Activated naive CD8-positive, alpha-beta T cell treated with anti-CD3 and anti-CD28 coated beads for 36 hours (primary cell): Measurements from ENCODE around the gene TRIM2. TPM values are rescaled to one million over a fixed set of nuclear protein-coding genes. Genes with fewer than 3 reads are reported as not detected.
"Not testable (repeated sequence)": the region's sequence is repeated elsewhere in the genome, so short reads cannot be mapped to it uniquely, and the experiment has no call there.

Experiments used
- DNase-seq: peaks from one replicate; pipeline ENCODE4 v3.0.0; 2021
- H3K27ac Mint-ChIP-seq: one replicate; pipeline ENCODE4 v1.8.0; 2022; ENCODE audit warnings: mild to moderate bottlenecking, moderate library complexity, mixed read lengths
- H3K27me3 Mint-ChIP-seq: one replicate; pipeline ENCODE4 v1.8.0; 2022; ENCODE audit warnings: mild to moderate bottlenecking, mixed read lengths
- H3K36me3 Mint-ChIP-seq: one replicate; pipeline ENCODE4 v1.8.0; 2021; ENCODE audit warnings: mild to moderate bottlenecking, mixed read lengths
- H3K4me1 Mint-ChIP-seq: one replicate; pipeline ENCODE4 v1.8.0; 2021; ENCODE audit warnings: mixed read lengths
- H3K4me3 Mint-ChIP-seq: one replicate; pipeline ENCODE4 v1.8.0; 2022; ENCODE audit warnings: mild to moderate bottlenecking, moderate library complexity, mixed read lengths
- H3K9me3 Mint-ChIP-seq: one replicate; pipeline ENCODE4 v1.8.0; 2022; ENCODE audit warnings: mixed read lengths
- total RNA-seq, 2 experiments: library from RNA; stranded (reverse); gene quantifications; one replicate each; pipeline ENCODE4 v1.2.3, GENCODE V29; 2021

TRIM2 gene
- total RNA-seq, 2 experiments from 2014 or later: 0.54 to 0.76 TPM

DNA sequence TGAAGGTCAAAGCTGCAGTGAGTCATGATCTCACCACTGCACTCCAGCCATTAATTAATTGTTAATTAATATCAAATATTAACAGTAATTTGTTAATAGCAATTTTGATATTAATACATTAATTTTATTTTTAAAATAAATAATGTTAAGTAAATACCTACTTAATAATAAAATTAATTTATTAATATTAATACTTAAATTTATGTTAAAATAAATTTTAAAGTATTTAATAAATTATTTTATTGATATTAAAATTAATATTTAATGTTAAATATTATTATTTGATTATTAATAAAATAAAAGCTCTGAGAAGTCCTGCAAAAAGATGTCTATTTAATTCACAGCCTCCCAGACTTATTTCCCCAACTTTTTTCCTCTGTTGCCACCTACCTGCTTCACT is 25.1 kb upstream of the TRIM2 start:
- DNase-seq: no peak
- Mint-ChIP-seq H3K4me1 (no peaks in the 10 kb centered on the region), H3K9me3 (no peaks in the 10 kb centered on the region), H3K4me3 (no peak overlapping the region), H3K36me3 (no peaks in the 10 kb centered on the region), H3K27ac (no peak overlapping the region), H3K27me3 (no peaks in the 10 kb centered on the region)

DNA sequence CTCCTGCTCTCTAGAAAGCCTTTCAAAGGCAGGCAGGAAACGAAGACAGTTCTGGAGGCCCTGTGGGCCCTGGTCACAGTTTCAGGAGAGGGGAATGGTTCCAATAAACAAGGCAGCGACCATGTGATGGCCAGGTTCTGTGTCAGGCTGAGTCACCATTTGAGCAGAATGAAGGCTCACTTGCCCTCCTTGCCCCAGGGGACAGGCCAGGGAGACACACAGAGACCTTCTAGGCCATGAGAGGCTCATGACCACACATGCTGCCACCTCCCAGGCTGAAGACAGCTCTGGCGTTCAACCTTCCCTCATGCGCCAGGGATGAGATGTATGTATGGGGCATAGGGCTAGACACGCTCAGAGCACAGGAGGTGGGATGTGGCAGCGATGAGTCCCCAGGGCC is 22.9 kb upstream of the TRIM2 start:
- no peak for DNase-seq
- Mint-ChIP-seq H3K27ac (no peak overlapping the region), H3K4me1 (no peaks in the 10 kb centered on the region), H3K4me3 (no peak overlapping the region), H3K36me3 (no peaks in the 10 kb centered on the region), H3K9me3 (no peaks in the 10 kb centered on the region), H3K27me3 (no peaks in the 10 kb centered on the region)

DNA sequence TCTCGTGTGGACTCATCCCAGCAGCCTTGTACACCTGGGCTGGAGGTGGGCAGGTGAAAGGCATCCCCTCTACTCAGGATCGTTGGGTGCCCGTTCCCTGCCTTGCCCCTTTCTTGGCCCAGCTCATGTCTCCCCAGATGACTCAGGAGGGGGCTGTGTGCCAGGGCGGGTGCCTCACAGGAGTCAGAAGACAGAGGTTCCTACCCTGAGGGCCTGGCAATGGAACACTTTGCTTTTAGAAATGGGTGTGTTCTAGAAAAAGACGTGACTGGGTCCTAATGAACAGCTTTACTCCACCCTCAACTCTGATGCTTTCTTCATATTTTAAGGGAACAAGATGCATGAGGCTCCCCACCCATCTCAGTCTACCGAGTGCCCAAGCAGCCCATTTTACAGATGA is 22.5 kb upstream of the TRIM2 start:
- Mint-ChIP-seq H3K27me3 (no peaks in the 10 kb centered on the region), H3K27ac (no peak overlapping the region), H3K4me3 (no peak overlapping the region), H3K4me1 (no peaks in the 10 kb centered on the region), H3K36me3 (no peaks in the 10 kb centered on the region), H3K9me3 (no peaks in the 10 kb centered on the region)
- no peak for DNase-seq

DNA sequence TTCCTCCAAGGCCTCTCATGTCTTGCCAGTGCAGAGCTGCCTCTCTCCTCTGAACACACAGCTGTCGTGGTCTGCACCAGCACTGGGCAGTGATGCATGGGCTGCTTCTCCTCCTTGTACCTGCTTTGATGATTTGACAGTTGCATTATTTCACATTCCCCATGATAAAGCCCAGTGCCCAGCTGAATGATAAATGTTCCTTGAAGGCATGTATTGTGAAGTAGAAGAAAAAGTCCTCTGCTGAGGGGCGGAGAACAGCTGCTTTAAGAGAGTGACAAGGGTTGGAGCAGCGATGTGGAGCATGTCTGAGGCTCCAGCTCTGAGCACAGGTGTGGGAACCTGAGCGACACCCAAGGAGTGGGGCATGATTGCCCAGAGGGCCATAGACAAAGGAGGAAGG is 21.1 kb upstream of the TRIM2 start:
- Mint-ChIP-seq H3K36me3 (no peaks in the 10 kb centered on the region), H3K4me1 (no peaks in the 10 kb centered on the region), H3K9me3 (no peaks in the 10 kb centered on the region), H3K4me3 (no peak overlapping the region), H3K27me3 (no peaks in the 10 kb centered on the region), H3K27ac (no peak overlapping the region)
- DNase-seq: no peak

DNA sequence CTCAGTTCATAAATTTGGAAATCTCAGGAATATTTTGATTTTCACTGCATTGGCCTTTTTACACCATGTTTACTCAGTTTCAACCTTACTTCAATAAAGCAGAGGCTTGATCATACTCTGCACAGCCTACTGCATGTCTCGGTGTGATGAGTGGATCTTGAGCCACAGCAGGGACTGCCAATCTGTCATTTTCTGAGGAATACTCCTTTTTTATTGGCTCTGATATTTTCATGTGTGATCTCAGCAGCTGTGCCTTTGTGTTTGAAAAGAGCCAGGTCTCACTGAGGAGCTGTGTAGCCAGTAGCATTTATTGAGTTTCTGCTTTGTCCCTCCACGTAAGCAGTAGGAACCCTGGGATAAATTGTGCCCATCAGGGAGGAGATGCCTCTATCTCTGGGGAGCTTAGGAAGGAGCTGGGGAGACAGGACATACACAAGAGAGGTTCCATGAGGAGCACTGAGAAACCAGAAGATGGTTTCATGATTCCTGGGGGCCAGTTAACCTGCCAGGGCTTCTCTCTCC is 18.9 kb upstream of the TRIM2 start:
- H3K4me1 Mint-ChIP-seq: no peaks in the 10 kb centered on the region
- H3K36me3 Mint-ChIP-seq: no peaks in the 10 kb centered on the region
- no peak for DNase-seq
- H3K27me3 Mint-ChIP-seq: no peaks in the 10 kb centered on the region
- H3K27ac Mint-ChIP-seq: no peak overlapping the region
- H3K9me3 Mint-ChIP-seq: no peaks in the 10 kb centered on the region
- no peak overlapping the region for H3K4me3 Mint-ChIP-seq

DNA sequence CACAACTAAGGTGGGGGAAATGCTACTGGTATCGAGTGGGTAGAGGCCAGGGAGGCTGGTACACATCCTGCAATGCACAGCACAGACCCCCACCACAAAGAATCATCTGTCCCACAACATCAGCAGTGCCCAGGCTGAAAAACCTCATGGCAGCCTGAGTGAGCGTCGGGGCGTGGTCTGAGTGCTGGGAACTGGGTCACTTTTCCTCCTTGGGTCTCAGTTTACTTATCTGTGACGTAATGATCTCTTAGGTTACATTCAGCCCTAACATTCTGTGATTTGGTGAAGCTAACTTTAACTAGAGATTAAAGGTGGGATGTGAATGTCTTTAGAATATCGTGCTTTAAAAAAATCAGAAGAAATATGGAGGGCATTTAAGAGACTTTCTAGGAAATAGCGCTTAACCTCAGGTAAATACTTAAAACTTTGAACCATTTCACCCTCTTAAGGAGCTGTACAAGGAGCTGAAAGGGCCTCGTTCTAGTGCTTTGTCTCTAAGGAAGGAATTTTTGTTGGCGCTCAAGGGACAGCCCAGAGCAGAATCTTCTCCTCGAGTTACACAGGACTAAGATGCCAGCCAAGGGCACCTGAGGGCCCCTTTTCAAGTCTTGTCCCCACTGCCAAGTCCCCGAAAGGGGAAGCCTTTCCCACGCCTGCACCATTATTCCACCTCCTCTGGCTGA is 18.1 kb upstream of the TRIM2 start:
- Mint-ChIP-seq H3K4me1 (no peaks in the 10 kb centered on the region), H3K27ac (no peak overlapping the region), H3K36me3 (no peaks in the 10 kb centered on the region), H3K27me3 (no peaks in the 10 kb centered on the region), H3K4me3 (no peak overlapping the region), H3K9me3 (no peaks in the 10 kb centered on the region)
- DNase-seq: no peak

DNA sequence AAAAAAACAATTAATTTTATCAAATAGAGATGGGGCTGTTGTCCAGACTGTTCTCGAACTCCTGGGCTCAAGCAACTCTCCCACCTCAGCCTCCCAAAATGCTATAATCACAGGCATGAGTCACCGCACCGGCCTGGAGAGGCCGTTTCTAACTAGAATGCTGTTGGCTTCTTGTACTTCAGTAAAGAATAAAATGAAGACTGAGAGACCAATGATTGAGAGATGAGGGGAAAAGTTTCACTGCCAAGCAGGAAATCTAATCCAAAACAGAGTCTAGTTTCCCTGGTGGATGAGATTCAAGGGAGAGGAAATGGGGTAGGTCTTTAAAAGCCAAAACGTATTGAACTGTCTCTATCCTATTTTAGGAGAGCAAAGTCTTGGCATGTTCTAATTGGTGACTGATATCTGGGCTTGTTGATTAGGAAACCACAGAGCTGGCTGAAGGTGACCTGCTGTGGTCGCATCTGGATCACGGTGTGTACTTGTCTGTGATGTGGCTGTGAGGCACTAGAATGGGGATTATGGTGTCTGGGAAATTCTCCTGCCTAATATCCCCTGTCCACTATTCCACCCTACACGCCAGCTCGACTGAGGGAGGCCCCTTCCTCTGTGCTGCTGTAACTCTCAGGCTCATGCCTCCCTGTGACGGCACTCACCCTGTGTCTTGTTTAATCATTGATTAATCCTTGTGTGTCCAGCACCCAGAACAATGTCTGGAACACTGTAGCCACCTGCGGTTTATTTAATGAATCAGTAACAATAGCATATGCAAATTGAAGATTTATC is 15.0 kb upstream of the TRIM2 start:
- no peak for DNase-seq
- no peak overlapping the region for H3K4me3 Mint-ChIP-seq
- no peaks in the 10 kb centered on the region for H3K9me3 Mint-ChIP-seq
- no peaks in the 10 kb centered on the region for H3K27me3 Mint-ChIP-seq
- no peaks in the 10 kb centered on the region for H3K4me1 Mint-ChIP-seq
- no peaks in the 10 kb centered on the region for H3K36me3 Mint-ChIP-seq
- H3K27ac Mint-ChIP-seq: no peak overlapping the region

DNA sequence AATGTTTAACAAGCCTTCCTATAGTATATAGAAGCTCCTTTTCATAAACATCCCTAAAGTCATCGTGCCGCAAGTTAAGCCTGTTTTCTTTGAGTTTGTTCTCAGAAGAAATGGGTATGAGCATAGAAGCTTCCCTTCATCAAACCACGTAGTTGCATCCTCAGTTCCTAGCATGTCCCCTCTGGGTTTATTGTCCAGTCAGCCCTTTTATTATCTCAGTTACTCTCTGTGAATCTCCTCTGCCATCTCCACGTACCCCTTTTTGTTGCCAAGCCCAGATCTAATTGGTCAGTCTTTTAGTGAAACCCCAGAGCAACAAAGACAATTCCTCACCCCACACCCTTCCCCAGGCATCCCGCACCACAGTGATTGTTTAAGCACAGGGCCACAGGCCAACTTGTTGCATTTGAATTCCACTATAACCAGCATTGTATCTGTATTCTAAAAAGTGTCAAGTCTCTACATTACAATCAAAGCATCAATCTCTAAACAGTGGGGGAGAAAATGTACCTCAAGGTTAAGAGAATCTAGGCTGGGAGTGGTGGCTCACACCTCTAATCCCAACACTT is 12.4 kb upstream of the TRIM2 start:
- no peaks in the 10 kb centered on the region for H3K27me3 Mint-ChIP-seq
- H3K4me1 Mint-ChIP-seq: no peaks in the 10 kb centered on the region
- H3K4me3 Mint-ChIP-seq: no peak overlapping the region
- H3K27ac Mint-ChIP-seq: no peak overlapping the region
- no peaks in the 10 kb centered on the region for H3K36me3 Mint-ChIP-seq
- H3K9me3 Mint-ChIP-seq: no peaks in the 10 kb centered on the region
- no peak for DNase-seq

DNA sequence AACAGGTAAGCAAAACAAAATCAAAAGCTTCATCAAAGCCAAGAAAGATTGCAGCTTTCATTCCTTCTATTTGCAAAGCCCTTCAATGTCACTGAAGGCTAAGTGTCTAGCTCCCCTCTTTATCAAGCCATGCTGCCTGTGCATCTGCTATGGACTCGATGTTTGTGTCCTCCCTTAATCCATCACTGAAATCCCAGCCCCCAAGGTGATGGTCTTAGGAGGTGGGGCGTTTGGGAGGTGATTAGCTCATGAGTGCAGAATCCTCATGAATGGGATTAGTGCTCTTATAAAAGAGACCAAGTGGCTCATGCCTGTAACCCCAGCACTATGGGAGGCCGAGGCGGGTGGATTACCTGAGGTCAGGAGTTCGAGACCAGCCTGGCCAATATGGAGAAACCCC is 6.9 kb upstream of the TRIM2 start:
- Mint-ChIP-seq H3K9me3 (no peaks in the 10 kb centered on the region), H3K27ac (no peak overlapping the region), H3K4me3 (no peak overlapping the region), H3K27me3 (no peaks in the 10 kb centered on the region), H3K4me1 (no peaks in the 10 kb centered on the region), H3K36me3 (no peaks in the 10 kb centered on the region)
- no peak for DNase-seq

DNA sequence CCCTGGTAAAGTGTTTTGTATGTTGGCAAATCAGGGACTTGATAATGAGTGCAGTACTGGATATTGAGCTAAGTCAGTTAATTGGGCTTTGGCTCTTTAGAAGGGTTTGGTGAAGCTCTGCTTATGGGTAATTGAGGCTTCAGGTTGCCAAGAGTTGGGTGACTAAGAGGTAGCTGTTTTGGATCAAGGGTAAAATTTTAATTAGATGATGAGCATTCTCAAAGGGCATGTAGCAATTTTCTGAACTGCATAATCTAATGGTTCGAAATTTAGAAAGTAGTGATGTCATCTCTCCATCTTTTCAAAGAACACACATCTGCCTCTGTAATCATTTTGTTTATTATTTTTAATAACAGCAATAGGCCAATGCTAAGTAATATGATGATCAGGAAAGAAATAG is 5.5 kb upstream of the TRIM2 start:
- DNase-seq: no peak
- Mint-ChIP-seq H3K27ac (no peak overlapping the region), H3K4me3 (no peak overlapping the region), H3K4me1 (no peaks in the 10 kb centered on the region), H3K36me3 (no peaks in the 10 kb centered on the region), H3K9me3 (no peaks in the 10 kb centered on the region), H3K27me3 (no peaks in the 10 kb centered on the region)

DNA sequence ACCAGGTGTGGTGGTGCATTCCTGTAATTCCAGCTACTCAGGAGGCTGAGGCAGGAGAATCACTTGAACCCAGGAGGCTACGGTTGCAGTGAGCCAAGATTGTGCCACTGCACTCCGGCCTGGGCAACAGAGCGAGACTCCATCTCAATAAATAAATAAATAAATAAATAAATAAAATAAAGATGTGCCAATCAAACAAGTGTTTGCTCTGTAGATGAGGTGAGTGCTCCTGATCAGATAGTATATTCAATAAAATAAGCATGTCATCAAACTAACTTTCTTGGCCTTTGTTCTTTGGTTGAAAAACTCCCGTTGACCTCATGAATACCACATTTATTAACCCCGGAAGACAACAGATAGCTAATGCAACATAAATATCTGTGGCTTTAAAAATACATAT is 497 bp upstream of the TRIM2 start:
- not testable (repeated sequence) for H3K27me3 Mint-ChIP-seq, H3K9me3 Mint-ChIP-seq, H3K4me3 Mint-ChIP-seq, DNase-seq, H3K36me3 Mint-ChIP-seq, H3K27ac Mint-ChIP-seq
- peaks cover 26% of the 10 kb centered on the region for H3K4me1 Mint-ChIP-seq

DNA sequence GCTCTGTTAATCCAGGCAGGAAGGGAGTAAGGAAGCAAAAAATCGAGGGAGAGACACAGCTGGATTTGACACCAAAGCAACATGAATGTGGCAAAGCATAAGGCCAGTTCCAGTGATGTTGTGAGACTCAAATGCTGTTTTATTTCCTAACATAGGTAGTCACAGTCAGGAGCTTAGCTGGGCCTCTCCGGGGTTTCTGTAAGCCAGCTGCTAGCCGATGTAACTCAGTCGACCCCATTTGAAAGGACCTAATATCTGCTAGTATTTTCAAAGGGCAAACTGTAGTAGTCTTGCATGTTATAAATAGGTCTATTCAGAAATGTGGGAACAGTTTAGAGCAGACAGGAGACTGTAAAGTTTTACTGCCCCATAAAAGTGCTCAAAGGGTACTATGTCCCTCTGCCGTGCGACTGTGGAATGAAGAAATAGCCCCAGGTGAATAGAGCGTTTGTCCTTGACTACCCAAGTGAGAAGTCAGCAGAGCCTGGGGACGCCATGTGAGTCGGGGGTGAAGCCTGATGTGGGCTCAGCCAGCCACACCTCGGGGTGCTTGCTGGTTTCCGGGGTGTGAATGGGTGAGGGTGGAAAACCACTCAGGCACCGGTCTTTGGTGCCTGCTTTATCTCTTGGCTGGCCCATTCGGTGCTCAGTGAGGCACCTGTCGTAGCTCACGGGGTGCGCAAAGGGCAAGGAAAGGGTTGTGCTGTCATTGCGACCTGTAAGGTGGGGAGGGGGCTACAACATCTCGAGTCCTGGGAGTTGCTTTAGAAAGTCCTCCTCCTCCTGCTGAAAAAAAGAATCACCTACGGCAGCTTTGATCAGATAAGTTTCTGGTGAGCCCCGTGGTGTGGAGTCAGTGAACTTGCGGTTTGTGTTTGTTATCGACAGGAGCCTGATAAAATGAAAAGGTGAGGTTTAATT is 745 bp downstream of the TRIM2 start:
- Mint-ChIP-seq H3K9me3 (no peaks in the 10 kb centered on the region), H3K36me3 (no peaks in the 10 kb centered on the region), H3K27me3 (no peaks in the 10 kb centered on the region), H3K4me1 (peaks cover 26% of the 10 kb centered on the region), H3K4me3 (peak overlapping the region; percentile 34), H3K27ac (no peak overlapping the region)
- DNase-seq: peak; percentile 21

DNA sequence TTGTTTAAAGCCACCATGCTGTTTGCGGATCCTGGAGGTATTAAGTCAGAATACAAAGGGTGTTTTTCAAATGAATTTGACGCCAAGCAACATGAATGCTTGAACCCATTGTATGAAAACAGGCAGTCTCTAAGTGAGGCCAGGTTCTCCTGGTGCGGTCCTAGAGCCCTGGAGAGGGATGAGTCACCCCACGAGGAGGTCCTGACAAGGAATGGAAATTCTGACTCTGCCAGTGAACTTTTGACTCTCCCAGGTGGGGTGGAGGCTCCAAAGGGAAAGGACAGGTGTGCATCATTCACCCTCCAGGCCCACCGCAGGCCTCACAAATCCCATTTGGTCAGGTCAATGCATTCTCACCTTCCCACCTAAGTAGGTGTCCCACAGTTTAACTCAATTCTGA is 1.5 kb downstream of the TRIM2 start:
- no peaks in the 10 kb centered on the region for H3K27me3 Mint-ChIP-seq
- H3K27ac Mint-ChIP-seq: no peak overlapping the region
- DNase-seq: peak; percentile 46
- H3K9me3 Mint-ChIP-seq: no peaks in the 10 kb centered on the region
- no peak overlapping the region for H3K4me3 Mint-ChIP-seq
- no peaks in the 10 kb centered on the region for H3K36me3 Mint-ChIP-seq
- peaks cover 26% of the 10 kb centered on the region for H3K4me1 Mint-ChIP-seq

DNA sequence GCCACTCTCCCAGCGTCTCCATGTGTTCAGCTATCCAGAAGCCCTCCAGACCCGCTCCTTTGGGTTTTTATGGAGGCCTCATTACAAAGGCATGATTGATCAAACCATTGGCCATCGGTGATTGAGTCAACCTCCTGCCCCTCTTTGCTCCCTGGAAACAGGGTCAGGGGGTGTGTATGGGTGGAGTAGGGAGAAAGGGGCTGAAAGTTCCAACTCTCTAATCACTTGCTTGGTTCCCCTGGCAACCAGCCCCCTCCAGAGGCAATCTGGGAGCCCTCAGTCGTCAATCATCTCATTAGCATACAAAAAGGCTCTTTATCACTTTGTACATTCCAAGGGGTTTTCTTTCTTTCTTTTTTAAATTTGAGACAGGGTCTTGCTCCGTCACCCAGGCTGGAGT is 2.3 kb downstream of the TRIM2 start:
- Mint-ChIP-seq H3K9me3 (no peaks in the 10 kb centered on the region), H3K27ac (no peak overlapping the region), H3K4me3 (no peak overlapping the region), H3K36me3 (no peaks in the 10 kb centered on the region), H3K4me1 (peaks cover 26% of the 10 kb centered on the region), H3K27me3 (no peaks in the 10 kb centered on the region)
- DNase-seq: no peak

DNA sequence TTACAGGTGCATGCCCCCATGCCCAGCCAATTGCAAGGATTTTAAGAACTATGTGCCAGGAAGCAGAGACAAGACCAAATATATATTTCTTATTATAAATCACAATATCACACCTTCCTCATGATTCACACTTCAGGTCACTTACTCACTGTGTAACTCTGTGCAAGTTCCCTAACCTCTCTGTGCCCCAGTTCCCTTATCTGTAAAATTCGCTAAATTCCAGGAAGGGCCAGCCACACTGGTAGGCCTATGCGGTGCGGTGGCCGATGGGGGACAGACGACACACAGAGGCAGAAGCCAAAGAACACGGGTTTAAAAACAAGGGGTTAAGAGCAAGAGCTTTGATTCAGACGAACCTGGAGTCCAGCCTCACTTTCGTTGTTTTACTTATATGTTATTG is 2.8 kb downstream of the TRIM2 start:
- H3K27me3 Mint-ChIP-seq: no peaks in the 10 kb centered on the region
- H3K27ac Mint-ChIP-seq: no peak overlapping the region
- DNase-seq: peak; percentile 14
- no peak overlapping the region for H3K4me3 Mint-ChIP-seq
- peaks cover 26% of the 10 kb centered on the region for H3K4me1 Mint-ChIP-seq
- no peaks in the 10 kb centered on the region for H3K36me3 Mint-ChIP-seq
- peaks cover 3% of the 10 kb centered on the region for H3K9me3 Mint-ChIP-seq
